Panc1 (cell line): ENCODE measurements around the gene ZNF609. TPM values are rescaled to one million over a fixed set of nuclear protein-coding genes. Genes with fewer than 3 reads are reported as not detected.

ENCODE experiments used
- ATAC-seq: fragments of 200-7000 bp; cut with Tn5 transposase; 2 replicates; pipeline ENCODE4 v1.9.1; 2020; ENCODE audit warnings: mild to moderate bottlenecking, moderate library complexity
- BruUV-seq: library from RNA; stranded (reverse); fragments of 400-500 nt; replicated peaks from 2 replicates; lab custom pipeline; 2021; lab: Mats Ljungman, UMichigan
- CTCF ChIA-PET: fragments of 300-600 bp; sonication (Branson Sonifier 250); formaldehyde crosslinking; loops from one replicate; lab custom pipeline; 2022; ENCODE audit warnings: antibody characterized with exemption; lab: Charles Lee
- POLR2A ChIA-PET: fragments of 300-600 bp; sonication (Branson Sonifier 250); formaldehyde crosslinking; loops from one replicate; lab custom pipeline; 2022; ENCODE audit warnings: antibody characterized with exemption; lab: Charles Lee
- DNase-seq: peaks from one replicate; pipeline ENCODE4 v3.0.0-alpha.2; 2010; ENCODE audit warnings: low read depth, low spot score
- H3K27ac ChIP-seq: 2 replicates; pipeline ENCODE4 v1.5.1; 2011; ENCODE audit warnings: mild to moderate bottlenecking, low read length, inconsistent platforms
- H3K27me3 ChIP-seq: fragments of 200-500 bp; sonication (Bioruptor generic); 2 replicates; pipeline ENCODE4 v1.6.0; 2014; ENCODE audit warnings: low read length, inconsistent platforms; ENCODE audit not compliant: control insufficient read depth, insufficient read depth
- H3K36me3 ChIP-seq: fragments of 200-500 bp; sonication (Bioruptor generic); 2 replicates; pipeline ENCODE4 v1.5.1; 2014; ENCODE audit warnings: inconsistent platforms, mild to moderate bottlenecking, low read length, moderate library complexity; ENCODE audit not compliant: control insufficient read depth, insufficient read depth
- H3K4me1 ChIP-seq: 2 replicates; pipeline ENCODE4 v1.5.1; 2011; ENCODE audit warnings: inconsistent platforms, mild to moderate bottlenecking, low read length, moderate library complexity; ENCODE audit not compliant: control insufficient read depth, insufficient read depth
- H3K4me3 ChIP-seq, 2 experiments: 2 replicates each; pipeline ENCODE4 v1.5.1; 2011 to 2012; ENCODE audit warnings: low read depth in 2 of 2, low read length in 2 of 2, mild to moderate bottlenecking in 2 of 2, inconsistent platforms in 1 of 2, moderate library complexity in 1 of 2
- H3K9me3 ChIP-seq: fragments of 200-500 bp; sonication (Bioruptor generic); 2 replicates; pipeline ENCODE4 v1.5.1; 2014; ENCODE audit warnings: low read depth, mild to moderate bottlenecking, inconsistent platforms, low read length, moderate library complexity; ENCODE audit not compliant: control insufficient read depth, insufficient read depth
- CTCF ChIP-seq: fragments of 450-650 bp; IDR thresholded peaks from 2 replicates; pipeline ENCODE4 v1.5.1; 2017; ENCODE audit warnings: mild to moderate bottlenecking
- POLR2AphosphoS5 ChIP-seq: IDR thresholded peaks from 2 replicates; pipeline ENCODE4 v1.6.1; 2012; ENCODE audit warnings: mild to moderate bottlenecking, low read depth, low read length, moderate library complexity
- REST ChIP-seq, 2 experiments: IDR thresholded peaks; 2 replicates each; pipeline ENCODE4 v1.6.1; 2011 to 2012; ENCODE audit warnings: low read depth in 2 of 2, control low read depth in 1 of 2, low read length in 1 of 2, mild to moderate bottlenecking in 1 of 2, moderate library complexity in 1 of 2; ENCODE audit not compliant: insufficient read depth in 1 of 2
- SIN3A ChIP-seq: IDR thresholded peaks from 2 replicates; pipeline ENCODE4 v1.6.1; 2012; ENCODE audit warnings: low read depth, mild to moderate bottlenecking, low read length, moderate library complexity, borderline replicate concordance; ENCODE audit not compliant: insufficient read depth
- TCF7L2 ChIP-seq: IDR thresholded peaks from 2 replicates; pipeline ENCODE4 v1.6.1; 2011; ENCODE audit warnings: mild to moderate bottlenecking, low read depth, low read length, inconsistent platforms
- in situ Hi-C: cut with HindIII; loops from 2 replicates; pipeline ENCODE4 v1.10.0; 2016; ENCODE audit warnings: low sequenced_read_pairs, low pct_unique_long_range_greater_than_20kb
- intact Hi-C: fragments of 100-400 bp; cut with micrococcal nuclease; formaldehyde crosslinking; loops from one replicate; pipeline ENCODE4 v1.10.0; 2022; ENCODE audit not compliant: unreplicated experiment
- total RNA-seq: library from RNA; stranded (reverse); gene quantifications from one replicate; pipeline ENCODE4 v1.2.1, GENCODE V29; 2021; ENCODE audit not compliant: unreplicated experiment

The ZNF609 gene
- total RNA-seq, 1 experiment from 2014 or later, result 47.2 TPM

GRCh38 chr15:64527263-64527984 is 67.0 kb downstream of the ZNF609 start:
- TF ChIP-seq REST (IDR thresholded peaks at IDR 0.05; ENCODE audit: insufficient read depth in 1 of 2, low read depth in 2 of 2, low read length in 1 of 2) (no peak), TCF7L2 (no peak), CTCF (no peak), POLR2AphosphoS5 (no peak), SIN3A (no peak)
- no peaks in the 10 kb centered on the region for H3K9me3 ChIP-seq
- H3K4me1 ChIP-seq, result peaks cover 9% of the 10 kb centered on the region
- no TSS peak for BruUV-seq
- no peaks in the 10 kb centered on the region for H3K27me3 ChIP-seq
- ATAC-seq, result no peak
- POLR2A ChIA-PET, result no interaction called here
- no peak overlapping the region for H3K4me3 ChIP-seq
- in situ Hi-C loops (no loop called here), intact Hi-C loops (no loop called here)
- H3K36me3 ChIP-seq, result no peaks in the 10 kb centered on the region
- H3K27ac ChIP-seq, result no peak overlapping the region
- DNase-seq, result no peak
- CTCF ChIA-PET, result no interaction called here

GRCh38 chr15:64528871-64529270 is 68.5 kb downstream of the ZNF609 start:
- H3K9me3 ChIP-seq, result no peaks in the 10 kb centered on the region
- CTCF ChIA-PET, result no interaction called here
- POLR2A ChIA-PET, result no interaction called here
- TF ChIP-seq SIN3A (no peak), CTCF (no peak), POLR2AphosphoS5 (no peak), REST (IDR thresholded peaks at IDR 0.05; ENCODE audit: insufficient read depth in 1 of 2, low read depth in 2 of 2, low read length in 1 of 2) (no peak), TCF7L2 (no peak)
- ATAC-seq (no peak), DNase-seq (no peak)
- peaks cover 8% of the 10 kb centered on the region; the same call in 1 of the 2 replicates for H3K4me1 ChIP-seq
- intact Hi-C loops, result no loop called here
- H3K27ac ChIP-seq, result no peak overlapping the region
- no peaks in the 10 kb centered on the region for H3K36me3 ChIP-seq
- no TSS peak for BruUV-seq
- H3K27me3 ChIP-seq, result no peaks in the 10 kb centered on the region
- in situ Hi-C loops, result no loop called here
- H3K4me3 ChIP-seq, result no peak overlapping the region
